Inflammatory macrophage (primary cell): ENCODE data around the gene FAM184A.
"Not testable (repeated sequence)": the region's sequence is repeated elsewhere in the genome, so short reads cannot be mapped to it uniquely, and the experiment has no call there.

ENCODE experiments used
- DNase-seq, 2 donors: peaks; one replicate each; pipeline ENCODE4 v3.0.0-alpha.2; 2020 to 2022

FAM184A gene

DNA sequence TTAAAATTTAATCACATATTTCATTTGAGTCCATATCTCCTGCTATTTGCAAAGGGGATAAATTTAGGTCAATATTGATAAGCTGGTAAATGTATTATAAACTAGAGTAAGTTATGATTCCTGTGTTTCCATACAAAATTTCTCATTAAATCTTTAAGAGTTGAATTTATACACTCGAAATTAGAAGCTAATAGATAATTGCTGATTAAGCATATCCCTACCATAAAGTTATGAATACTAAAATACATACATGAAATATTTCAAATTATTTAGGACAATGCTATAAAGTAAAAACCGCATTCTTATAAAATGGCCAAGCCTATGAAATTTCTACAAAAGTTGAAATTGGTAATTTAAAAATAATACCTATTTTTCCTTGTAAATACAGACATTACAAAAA lies 71.5 kb downstream of the FAM184A start:
- no peak for DNase-seq

DNA sequence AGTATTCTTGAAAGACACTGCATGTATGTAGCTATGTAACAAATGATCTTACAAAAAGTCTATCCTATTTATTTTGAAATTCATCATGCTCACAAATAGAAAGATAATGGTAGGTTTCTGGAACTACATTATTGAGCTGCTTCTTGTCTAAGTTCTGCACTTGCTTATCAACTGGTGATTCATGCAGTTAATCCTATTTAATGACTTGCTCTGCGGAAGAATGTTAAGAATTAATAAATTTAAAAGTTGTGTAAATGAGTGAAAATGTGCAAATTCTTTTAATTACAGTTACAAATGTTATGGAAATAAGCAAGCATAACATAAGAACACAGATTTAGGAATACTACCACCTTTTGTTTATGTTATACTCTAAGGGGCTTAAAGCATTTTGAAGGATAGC lies 76.4 kb downstream of the FAM184A start:
- DNase-seq, result no peak

DNA sequence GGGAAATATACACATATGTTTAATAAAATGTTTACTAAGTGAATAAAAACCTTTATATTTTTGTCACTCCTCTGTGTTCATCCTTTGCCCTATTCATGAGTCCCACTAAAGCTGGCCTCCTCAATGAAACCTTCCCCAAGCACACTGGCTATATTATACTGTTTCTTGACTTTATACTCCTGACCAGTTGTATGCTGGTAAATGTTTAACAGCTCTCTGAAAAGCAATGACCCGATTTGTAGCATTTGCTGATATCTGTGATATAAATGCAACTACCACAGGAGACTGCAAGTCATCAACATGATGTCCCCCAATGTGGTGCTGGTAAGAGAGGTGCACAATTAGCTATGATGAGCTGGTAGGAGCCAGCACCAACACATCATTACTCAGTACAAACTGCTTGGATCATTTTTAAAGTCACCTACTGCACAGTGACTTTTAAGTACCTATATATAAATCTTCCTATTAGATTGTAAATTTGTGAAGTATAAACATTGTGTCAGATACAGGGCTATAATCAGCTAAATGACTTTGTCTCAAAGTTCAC lies 78.9 kb downstream of the FAM184A start:
- DNase-seq, result no peak

DNA sequence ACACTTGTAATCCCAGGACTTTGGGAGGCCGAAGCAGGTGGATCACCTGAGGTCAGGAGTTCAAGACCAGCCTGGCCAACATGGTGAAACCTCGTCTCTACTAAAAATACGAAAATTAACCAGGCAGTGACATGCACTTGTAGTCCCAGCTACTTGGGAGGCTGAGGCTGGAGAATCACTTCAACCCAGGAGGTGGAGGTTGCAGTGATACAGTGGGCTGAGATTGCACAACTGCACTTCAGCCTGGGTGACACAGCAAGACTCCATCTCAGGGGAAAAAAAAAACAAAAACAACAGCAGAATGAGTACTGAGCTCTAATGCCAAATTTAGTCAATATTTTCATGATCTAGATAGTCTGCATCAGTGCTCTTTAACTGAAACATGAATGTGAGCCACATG lies 81.0 kb downstream of the FAM184A start:
- not testable (repeated sequence) for DNase-seq

DNA sequence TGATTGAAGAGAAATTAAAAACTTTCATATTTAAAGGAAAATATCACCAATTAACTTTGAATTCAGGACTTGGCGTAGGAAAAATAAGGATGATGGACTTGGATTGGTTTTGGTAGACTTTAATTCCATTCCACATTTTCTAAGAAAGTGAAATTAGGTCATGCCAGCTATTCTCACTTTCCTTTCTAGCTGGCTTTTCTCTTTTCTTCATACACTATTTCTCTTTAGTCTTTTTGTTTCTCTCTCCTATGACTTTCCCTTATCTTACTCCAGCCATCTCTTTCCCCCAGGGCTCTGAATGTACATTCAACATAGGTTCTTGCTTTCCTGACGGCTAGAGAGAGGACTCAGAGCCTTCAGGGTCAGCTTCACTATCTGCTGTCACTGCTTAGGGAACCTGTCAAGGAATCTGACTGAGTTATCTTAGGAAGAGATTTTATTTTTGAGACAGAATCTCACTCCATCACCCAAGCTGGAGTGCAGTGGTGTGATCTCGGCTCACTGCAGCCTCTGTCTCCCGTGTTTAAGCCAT lies 82.1 kb downstream of the FAM184A start:
- DNase-seq, result no peak

DNA sequence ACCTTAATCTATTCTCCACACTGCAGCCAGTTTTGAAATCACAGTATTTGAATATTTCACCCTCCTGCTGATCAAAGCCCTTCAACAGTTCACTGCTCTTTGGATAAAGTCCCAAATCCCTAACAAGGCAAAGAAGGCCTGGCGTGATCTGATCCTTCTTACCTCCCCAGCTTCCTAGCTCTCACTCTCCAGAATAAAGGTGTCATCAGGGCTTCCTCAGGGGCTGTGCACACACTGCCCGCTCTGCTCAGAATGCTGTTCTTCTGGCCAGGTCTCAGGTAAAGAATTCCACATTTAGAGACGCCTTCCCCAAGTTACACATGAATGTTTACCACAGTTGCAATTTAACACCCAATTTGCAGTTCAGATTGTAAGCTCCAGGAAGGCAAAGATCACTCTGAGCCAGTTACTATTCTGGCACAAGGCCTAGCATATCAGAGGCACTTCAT lies 84.6 kb downstream of the FAM184A start:
- DNase-seq, result no peak

DNA sequence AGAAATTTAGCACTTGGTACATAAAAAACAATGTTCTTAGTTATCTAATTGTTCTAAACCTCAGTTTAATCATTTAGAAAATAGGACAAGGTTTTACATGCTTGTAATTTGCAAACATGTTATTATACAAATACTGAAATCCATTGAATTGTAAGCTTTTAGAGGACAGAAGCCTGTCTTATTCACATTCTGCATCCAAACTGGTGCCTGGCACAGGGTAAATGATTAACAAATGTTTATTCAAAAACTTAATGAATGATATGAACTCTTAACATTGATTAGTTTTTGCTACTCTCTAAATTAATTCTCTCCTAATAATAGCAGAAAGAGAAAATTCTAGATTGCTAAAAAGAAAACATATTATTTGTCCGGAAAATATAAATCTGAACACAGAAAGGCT lies 85.1 kb downstream of the FAM184A start:
- no peak for DNase-seq

DNA sequence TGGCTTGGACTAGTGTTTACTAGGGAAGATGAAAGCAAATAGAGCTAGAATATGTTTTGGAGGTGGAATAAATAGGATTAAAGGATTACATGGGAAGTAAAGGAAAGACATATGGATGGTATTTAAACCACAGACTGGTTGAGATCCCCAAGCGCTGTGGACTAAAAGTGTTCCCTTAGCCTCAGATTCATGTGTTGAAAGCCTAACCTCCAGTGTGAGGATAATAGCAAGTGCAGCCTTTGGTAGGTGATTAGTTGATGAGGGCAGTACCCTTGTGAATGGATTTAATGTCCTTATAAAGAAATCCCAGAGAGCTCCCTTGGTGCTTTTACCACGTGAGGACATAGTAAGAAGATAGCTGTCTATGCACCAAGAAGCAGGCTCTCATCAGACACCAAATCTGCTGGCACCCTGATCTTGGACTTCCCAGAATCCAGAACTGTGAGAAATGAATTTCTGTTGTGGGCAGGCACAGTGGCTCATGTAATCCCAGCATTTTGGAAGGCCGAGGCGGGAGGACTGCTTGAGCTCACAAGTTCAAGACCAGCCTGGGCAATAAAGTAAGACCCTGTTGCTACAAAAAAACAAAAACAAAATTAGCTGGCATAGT lies 86.2 kb downstream of the FAM184A start:
- DNase-seq, result no peak

DNA sequence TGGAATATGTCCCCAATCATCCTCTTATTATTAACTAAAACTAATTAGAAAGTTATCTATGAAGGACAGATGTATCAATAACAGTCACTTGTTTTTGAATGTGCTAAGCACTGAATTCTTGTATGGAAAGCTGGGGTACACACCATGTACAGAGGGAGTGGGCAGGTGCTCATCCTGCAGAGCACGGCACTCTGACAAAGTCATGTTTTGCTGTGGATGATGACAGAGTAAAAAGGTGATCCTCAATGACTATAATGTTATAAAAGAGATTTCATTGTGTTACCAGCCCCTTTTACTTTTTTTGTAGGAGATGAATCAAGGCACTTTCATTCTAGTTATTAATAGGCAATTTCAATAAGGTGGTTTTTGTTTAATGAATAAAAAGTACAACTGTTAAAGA lies 92.2 kb downstream of the FAM184A start:
- DNase-seq, result no peak

DNA sequence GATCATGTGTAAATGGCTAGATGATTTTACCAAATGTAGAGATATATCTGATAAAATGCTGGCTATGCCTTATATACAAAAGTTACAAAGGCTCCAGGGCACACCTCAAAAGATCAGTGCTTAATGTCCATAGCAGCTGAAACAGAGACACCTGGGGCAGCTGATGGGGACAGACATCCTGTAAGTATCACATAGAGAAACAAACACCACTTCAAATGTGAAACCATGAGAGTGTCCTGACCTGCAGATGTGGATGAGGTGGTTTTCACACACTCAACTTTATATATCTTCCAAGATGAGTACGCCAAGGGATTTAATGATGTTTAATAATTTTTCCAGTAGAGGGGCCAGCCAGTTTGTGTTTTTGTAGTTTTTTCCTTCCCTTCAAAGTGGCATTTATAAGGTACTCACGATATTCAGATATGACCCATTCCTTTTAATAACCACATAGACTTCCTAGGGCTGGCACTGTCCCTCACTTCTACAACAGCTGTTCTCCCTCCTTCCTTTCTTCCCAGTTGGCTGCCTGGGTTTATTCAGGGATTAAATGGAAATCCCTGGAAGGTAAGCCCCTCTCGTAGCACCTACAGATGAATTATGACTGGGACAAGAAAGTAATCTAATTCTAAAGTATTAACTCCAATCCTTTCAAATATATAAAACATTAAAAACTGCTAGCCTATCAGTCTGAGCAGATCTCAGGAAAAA lies 93.2 kb downstream of the FAM184A start:
- DNase-seq, result no peak

DNA sequence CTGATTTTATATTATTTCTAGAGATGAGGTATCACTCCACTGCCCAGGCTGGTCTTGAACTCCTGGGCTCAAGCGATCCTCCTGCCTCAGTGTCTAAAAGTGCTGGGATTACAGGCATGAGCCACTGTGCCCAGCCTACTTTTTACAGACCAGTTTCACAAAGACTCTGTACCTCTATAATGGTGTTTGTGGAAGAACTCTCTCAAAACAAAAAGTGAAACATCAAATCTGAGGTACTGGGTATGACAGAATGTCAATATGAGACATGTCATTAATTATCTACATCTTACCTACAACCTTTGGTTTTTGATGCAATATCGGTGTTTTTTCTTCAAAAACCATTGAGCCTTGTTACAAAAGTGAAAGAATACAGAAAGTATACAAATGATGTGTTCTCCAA lies 94.1 kb downstream of the FAM184A start:
- DNase-seq, result no peak

DNA sequence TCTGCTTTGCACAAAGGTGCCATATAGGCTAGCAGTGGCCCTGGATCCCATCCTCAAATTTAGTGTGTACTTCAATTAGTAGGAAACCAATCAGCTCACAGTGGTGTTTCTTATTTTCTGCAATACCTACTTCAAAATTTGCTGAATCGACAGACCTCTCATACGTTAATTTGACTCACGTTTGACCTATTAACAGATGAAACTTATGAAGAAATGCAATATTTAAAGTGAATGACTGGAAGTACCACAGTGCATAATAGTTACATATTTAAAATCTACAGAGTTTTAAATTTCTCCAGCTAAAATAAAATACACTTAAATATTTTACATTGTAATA lies 95.9 kb downstream of the FAM184A start:
- DNase-seq, result no peak

DNA sequence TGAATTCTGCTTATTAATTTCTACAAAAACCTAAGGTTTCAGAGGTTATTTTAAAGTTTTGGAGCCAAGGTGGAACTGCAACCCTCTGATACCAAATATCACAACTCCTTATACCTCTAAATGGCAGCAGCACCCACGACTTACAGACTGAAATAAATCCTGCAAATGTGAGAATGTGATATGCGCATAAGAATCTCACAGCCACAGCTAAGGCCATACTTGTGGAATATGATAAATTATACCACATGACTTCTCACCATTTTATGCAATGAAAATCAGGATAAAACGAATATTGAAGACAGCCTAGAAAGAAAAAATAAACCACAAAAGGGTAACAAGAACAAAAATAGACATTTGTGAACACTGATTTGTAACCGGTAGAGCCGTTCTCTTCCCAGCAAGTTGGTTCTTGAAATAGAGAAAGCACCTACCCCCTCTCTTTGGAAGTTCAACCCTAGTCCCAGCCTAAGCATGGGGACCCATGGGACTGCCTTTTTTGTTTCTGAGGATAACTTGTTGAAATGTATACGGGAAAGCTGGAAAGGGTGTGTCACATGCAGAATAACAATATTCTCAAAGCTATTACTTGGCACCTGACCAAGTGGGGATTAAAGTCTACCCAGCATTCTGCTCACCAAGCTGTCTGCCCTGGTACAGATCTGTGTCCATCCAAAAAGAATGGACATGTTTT lies 96.4 kb downstream of the FAM184A start:
- DNase-seq, result no peak

DNA sequence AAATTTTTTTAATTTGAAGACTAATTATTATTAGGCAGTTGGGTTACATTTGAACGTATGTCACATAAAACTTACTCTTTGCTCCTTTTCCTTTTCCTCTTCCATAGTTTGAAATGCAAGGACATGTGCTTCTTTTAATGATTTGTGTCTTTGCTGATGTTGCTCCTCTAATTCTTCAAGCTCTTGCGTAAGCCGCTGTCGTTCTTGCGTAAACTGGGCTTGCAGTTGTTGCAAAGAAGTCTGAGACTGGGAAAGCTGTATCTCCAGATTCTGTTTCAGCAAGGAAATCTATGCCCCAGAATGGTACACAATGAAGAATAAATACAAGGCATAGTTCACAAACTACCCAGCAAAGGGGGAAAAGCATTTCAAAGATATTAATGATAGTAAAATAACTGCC lies 98.4 kb downstream of the FAM184A start:
- DNase-seq, result peak; percentile 67 to 70

DNA sequence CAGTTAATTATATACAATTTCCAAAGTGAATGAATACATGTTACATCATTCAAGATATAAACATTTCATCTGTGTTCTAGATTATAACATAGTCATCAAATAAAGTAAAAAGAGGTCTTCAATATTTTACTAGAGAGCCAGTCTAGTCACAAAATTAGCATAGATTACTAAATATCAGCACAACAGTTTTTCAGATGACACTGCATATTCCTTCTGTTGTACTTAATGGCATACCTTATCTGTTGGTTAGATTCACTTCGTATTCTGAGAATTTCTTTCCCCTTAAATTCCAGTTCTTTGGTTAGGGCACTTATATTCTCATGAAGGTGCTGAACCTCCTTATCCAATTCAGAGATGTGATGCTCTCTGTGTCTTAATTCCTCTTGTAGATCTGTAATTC lies 103.7 kb downstream of the FAM184A start:
- DNase-seq, result no peak

DNA sequence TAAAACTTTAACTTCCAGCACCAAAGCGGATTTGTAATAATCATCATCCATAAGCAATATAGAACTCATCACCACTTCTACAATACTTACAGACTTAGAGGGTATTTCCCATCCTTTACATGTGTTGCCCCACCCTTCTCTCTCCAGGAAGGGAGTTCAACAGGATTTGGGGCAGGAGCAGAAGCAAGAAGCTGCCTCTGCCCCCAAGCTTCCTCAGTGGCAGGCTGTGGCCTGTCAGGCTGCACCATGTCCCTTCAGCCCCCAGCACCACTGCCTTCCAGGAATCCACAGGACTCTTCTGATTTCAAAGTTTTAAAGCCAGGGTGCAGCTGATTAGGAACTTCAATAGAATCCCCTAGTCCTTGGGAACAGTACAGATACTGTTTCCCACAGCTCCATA lies 106.8 kb downstream of the FAM184A start:
- no peak for DNase-seq

DNA sequence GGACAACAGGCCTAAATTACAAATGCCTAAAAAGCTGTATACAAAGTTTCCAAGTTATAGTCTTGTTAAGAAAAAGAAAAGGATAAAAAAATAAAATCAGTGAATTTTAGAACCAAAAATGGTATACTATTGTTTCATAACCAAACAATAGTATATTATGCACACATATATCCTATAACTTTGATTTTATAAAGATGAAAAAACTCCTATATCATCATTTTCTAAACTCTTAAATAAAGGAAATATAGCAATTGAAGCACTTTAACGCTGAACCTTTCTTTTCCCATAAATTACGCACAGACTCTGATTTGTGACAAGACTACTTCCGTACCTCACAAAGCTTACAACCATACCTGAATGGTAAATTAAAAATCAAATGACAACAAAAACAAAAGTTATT lies 107.6 kb downstream of the FAM184A start:
- DNase-seq, result no peak

DNA sequence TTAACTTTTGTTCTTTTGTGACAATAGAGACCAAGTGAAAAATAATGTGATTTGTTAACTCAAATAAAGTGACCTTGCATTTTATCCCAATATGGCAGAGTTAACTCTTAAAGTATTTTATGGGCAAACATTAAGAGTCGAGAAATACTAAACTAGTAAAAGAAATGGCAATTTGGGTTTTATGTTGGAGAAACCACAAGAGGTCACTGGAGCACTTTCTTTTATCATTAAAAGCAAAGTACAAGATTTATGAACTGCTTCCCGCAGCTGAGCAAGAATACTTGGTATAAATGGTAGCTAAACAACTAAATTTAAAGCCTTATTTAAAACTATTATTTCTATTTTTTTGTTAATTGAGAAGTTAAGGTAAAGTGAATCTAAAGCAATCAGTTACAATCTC lies 110.0 kb downstream of the FAM184A start:
- DNase-seq, result peak in 1 of 2 donors; percentile 18

DNA sequence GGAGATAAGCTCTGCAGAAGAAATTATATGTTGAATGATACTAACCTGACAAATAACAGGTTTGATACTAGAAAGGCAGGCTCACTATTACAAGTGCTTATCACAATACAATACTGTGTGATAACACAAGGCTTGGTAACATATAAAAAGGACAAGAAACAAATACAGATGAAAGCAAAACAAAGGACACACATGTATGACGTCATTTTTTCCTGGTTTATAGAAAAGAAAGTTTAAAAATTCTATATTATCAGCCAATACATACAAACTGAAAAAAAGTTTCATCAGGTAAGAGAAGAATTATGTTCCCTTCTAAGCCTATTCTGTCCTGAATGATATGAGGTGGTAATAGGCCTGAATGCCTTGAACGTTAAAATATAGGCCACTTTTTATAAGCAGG lies 111.2 kb downstream of the FAM184A start:
- DNase-seq, result no peak

DNA sequence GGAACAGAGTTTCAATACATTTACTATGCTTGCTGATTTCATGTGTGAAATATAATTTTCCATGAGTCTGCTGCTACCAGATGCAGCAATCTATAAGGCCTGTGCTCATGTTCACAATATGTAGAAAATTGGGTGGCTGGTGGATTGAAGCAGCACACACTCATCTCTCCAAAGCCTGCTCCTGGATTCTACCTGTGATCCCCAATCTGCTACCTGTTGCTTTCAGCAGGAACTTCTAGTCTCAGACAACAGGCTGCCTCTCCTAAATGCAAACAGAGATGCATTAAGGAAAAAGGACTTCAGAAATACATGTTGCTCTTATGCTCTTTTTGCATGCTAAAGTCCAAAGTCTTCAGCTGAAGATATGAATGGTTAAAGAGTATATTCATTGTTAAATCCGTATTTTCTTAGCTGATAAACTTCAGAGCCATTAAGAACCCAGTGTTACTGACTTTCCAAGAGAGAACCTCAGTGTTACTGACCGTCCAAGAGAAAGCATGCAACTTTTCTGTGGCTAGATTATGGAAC lies 112.6 kb downstream of the FAM184A start:
- DNase-seq, result no peak

DNA sequence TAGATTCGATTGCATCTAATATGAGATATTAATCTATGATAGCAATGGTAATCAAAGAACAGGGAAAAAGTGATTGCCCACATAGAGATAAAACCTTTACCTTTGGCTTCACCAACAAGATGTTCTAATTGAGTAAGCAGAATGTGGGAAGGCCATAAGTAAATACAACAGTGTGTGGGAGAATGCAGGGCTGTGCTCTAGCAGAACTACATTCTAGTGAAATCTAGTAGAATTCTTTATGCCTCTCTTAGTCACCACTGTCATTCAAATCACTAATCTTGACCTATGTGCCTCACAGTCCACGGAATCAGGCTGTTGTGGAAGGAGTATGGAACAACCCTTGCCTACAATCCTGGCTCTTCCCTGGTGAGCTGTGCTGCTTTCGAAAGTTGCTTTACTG lies 113.1 kb downstream of the FAM184A start:
- no peak for DNase-seq

DNA sequence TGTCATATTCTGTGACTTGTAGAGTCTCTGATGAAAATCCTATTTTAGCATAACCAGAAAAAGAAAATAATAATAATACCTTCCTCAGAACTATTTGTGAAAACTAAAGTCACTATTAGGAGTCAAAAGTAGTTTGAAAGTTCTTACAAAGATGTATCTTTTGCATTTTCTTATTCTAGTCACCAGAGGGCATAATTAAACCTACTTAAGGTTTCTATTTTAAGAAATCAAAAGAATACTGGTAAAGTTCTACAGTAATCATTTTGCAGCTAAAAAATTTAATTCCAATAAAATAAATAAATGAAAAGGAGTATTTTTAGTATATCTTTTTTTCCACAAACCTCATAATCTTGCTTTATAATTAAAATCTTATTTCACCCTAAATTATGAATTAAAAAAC lies 115.5 kb downstream of the FAM184A start:
- no peak for DNase-seq

DNA sequence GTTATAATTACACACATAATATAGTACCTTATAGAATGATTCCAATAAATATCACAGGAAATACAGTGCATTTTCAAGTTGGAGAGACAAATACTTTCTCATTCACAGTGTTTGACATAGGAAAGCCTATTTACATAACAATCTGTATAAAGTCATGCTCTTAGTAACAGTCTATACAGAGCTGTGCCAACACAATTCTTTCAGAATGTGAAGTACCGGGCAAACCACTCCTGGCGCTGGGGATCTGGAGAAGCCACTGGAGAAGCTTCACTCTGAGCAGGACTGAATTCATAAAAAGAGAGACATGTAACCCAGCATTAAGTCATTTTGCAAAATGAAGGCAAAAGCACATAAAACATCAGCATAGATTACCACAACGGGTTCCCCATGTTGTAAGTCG lies 118.6 kb downstream of the FAM184A start:
- DNase-seq, result no peak
